GM21526 (cell line): ENCODE data around the gene SBF2.
"Not testable (repeated sequence)": the region's sequence is repeated elsewhere in the genome, so short reads cannot be mapped to it uniquely, and the experiment has no call there.

ENCODE experiments used
- ATAC-seq: cut with Tn5 transposase; IDR thresholded peaks from one replicate; pipeline ENCODE4 v1.9.1; 2021; ENCODE audit warnings: moderate library complexity; ENCODE audit not compliant: unreplicated experiment, low FRiP score

Gene SBF2

DNA sequence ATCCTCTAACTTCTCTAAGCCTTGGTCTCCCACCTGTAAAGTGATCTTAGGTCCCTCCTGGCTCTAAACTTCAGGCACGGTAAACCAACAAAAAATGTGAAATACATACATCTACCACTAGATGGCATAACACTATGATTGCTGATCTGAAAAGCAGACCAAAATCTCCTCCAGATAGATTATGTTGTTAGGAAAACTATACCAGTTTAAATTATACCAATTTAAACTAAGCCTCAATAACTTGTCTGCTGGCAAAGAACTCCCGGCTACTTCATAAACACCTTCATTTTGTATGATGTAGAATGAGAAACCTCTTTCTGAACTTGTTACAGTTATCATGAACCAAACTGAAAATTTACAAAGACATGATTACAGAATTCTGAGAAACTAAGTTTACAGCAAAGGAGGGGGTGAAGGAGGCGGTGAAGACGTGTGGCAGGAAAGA, 85.9 kb downstream of the SBF2 start:
- peak; percentile 56 for ATAC-seq

DNA sequence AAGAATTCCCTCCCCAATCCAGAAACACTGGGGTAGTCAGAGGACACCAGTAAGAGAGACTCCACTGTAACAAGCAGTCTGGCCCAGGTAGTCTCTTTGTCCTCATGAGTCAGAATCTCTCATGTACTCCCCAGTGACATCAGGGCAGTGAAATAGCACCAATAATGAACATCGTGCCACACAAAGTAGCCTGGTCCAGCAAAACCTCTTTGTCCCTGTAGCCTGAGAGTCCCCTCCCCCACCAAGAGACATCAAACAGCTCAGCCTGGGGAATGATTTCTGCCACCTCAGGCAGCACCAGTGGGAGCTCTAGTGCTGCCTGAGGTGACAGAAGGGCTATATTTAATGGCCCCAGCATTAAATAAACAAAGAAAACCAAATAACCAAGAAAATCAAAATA, 88.1 kb downstream of the SBF2 start:
- no peak for ATAC-seq

GRCh38 chr11:10204021-10204420, 90.0 kb downstream of the SBF2 start:
- ATAC-seq: no peak

- ATAC-seq: no peak
Observed at GRCh38 chr11:10201343-10201742, 92.7 kb downstream of the SBF2 start.

DNA sequence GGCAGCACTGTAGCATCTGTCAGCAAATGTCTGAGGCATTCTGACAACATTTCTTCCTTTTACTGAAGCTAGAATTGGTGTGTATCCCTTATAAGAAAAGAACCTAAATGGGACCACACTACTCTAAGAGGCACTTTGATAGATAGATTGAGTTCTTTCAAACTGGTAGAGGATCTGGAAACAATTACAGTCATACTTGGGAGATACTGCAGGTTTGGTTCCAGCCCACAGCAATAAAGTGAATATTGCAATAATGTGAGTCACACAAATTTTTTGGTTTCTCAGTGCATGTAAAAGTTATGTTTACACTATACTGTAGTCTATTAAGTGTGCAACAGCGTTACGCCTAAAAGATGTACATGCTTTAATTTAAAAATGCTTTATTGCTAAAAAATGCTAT, 96.9 kb downstream of the SBF2 start:
- no peak for ATAC-seq

DNA sequence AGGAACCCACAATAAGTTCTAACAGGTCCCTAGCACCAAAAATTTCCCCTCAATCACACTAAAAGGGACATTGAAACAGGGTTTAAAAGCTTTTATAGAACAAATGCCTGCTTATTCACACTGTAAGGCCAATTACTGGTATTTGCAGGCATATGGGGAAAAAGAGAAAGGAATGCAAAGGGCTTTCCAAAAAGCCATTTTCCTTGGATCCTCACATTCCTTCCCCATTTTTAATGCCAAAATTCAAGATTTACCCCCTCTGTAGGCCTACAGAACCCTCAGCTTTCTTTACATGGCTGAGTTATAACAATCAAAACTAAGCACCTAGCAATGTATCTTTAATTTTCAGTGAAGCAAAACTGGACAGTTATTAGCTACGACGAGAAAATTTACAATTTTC, 102.0 kb downstream of the SBF2 start:
- no peak for ATAC-seq

DNA sequence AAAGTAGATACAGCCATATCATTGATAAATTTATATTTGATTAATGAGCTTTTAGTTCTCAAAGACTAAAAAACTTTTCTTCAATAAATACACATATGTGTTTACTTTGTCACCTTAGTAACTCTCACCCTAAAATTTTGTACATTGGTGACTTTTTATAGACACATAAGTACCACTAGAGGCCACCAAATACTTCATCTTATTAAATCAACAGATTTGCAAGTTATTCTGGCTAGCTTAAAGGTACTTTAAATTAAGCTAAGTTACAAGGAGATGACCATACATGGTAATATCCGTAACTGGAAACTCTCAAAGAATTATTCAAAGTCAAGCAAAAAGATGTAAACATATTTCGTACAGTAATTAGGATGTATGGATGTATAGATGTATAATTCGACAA, 112.2 kb downstream of the SBF2 start:
- ATAC-seq: no peak

DNA sequence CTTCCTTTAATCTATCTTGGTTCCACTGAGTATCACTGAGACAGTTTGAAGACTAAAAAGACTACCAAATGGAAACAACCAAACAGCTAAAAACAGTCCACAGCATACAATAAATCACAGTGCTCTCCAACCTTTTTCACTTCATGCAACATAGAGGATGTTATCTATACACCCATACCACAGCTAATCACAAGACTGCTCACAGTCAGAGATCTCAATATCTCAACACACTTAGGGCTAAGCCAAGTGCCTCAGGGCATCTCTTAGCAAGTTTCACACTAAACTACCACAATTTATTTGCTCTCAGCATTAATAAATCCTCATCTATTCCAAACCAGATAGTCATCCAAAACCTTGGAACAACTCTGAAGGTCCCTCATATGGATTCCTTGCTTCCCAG, 129.4 kb downstream of the SBF2 start:
- ATAC-seq: no peak

- ATAC-seq: no peak
Observed at GRCh38 chr11:10162222-10162621, 131.8 kb downstream of the SBF2 start.

DNA sequence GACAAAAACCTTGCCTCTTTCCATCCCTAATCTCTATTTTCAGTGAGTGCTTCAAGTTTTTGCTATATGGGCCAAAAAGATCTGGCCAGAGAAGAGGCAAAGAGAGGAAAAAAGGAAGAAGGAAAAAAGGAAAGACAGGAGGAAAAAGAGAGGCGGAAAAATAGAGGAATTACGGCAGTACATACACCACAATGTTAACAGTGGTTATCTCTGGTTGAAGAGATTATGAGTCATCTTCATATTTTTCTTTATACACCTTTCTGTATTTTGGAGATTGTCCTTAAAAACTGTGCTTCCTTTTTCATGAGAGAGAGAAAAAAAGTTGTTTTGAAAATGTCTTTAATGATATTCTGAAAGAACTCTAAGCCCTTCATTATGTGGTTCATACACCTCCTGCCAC, 133.7 kb downstream of the SBF2 start:
- no peak for ATAC-seq

DNA sequence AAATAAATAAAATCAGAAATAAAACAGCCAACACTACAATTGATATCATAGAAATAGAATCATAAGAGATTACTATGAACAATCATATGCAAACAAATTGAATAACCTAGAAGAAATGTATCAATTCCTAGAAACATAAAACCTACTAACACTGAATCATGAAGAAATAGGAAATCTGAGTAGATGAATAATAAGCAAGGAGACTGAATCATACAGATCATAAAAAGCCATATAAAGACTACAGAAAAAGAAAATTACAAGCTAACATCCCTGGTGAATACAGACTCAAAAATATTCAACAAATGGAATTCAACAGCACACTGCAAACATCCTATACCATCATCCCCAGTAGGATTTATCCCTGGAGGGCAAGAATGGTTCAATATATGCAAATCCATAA, 135.6 kb downstream of the SBF2 start:
- ATAC-seq: no peak

- ATAC-seq: no peak
Observed at GRCh38 chr11:10155793-10156490, 138.1 kb downstream of the SBF2 start.

DNA sequence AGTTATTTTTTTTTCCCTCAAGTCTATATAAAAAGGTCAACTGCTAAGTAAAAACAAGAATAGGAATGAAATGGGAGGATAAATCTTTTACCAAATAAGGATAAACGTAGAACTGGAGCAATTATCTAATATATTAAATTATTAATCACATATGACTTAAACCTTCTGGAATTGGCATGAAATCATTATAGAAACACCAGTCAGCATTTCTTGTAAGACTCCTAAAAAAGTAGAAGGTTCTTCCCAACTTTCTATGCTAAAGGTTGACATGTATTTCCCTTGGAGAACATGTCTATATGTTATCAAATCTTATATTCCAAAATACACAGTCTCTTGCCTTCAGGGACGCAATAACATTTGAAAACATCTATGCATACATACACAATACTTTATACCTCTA, 143.2 kb downstream of the SBF2 start:
- ATAC-seq: no peak

DNA sequence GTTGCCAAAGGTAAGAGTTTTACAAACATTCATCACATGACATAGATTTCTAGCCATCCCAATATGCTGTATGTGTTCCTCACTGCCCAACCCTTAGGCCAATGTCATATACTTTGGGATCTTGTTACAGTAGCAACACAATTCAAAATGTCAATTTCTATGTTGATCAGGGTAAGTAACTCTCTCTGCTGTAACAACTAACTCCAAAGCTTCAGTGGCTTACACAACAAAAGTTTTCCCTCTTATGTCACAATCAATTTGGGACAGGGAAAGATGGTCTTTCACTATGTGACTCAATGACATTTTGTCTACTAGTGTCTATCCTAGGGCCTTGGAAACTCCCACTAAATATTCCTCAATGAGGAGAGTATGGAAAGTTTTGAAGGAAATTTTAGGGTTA, 144.5 kb downstream of the SBF2 start:
- ATAC-seq: no peak

DNA sequence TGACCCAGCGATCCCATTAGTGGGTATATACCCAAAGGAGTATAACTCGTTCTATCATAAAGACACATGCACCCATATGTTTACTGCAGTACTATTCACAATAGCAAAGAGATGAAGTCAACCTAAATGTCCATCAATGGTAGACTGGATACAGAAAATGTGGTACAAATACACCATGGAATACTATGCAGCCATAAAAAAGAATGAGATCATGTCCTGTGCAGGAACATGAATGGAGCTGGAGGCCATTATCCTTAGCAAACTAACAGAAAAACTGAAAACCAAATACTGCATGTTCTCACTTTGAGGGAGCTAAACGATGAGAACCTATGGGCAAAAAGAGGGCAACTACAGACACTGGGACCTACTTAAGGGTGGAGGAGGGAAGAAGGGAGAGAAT, 146.8 kb downstream of the SBF2 start:
- ATAC-seq: no peak

- ATAC-seq: no peak
Observed at GRCh38 chr11:10144954-10145353, 149.1 kb downstream of the SBF2 start.

DNA sequence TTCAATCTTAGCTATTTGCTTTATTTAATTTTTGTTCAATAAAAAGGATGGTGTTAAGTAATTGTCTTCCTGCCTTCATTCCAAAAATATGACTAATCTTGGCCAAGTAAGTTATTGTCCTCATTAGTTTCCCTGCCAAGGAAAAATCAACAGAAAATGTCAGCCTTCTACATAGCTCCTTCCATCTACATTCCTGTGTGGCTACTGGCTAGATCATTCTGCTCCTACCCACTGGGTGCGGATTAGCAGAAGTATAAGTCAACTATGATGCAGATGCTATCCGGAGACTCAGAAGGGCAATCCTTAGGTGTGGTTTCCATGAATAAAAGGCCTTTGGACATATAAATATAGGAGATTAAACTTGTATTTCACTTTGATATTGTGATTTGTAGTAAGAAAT, 154.4 kb downstream of the SBF2 start:
- ATAC-seq: no peak

DNA sequence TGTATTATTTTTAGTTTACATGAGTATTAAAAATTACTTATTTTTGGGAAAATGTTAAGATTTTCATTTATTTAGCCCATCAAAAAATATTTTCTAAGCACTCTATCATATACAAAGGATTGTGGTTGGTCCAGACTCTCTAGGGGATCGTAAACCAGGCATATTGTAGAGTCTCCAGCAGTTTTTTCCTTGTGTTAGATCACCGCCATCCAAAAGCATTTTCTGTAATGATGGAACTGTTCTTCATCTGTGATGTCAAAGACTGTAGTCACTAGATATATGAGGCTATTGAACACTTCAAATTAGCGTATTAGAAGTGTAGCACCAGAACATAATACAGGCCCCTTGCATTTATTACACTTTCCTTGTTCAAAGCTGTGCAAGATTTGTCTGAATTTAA, 154.9 kb downstream of the SBF2 start:
- no peak for ATAC-seq

GRCh38 chr11:10134975-10135481, 159.0 kb downstream of the SBF2 start:
- ATAC-seq: no peak

GRCh38 chr11:10134226-10134625, 159.8 kb downstream of the SBF2 start:
- not testable (repeated sequence) for ATAC-seq

DNA sequence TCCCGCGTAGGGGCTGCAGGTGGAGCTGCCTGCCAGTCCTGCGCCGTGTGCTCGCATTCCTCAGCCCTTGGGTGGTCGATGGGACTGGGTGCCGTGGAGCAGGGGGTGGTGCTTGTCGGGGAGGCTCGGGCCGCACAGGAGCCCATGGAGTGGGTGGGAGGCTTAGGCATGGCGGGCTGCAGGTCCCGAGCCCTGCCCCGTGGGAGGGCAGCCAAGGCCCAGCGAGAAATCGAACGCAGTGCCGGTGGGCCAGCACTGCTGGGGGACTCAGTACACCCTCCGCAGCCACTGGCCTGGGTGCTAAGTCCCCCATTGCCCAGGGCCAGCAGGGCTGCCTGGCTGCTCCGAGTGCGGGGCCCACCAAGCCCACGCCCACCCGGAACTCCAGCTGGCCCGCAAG, 160.8 kb downstream of the SBF2 start:
- not testable (repeated sequence) for ATAC-seq

- no peak for ATAC-seq
Observed at GRCh38 chr11:10130875-10131274, 163.1 kb downstream of the SBF2 start.

- ATAC-seq: not testable (repeated sequence)
Observed at GRCh38 chr11:10129184-10129583, 164.8 kb downstream of the SBF2 start.
